Stimulated activated naive CD4-positive, alpha-beta T cell treated with Interleukin-2 at 50 U/mL for 16 hours (primary cell): Measurements from ENCODE around the gene STARD3.
A peak's percentile ranks its signal among the peaks of the same experiment; 100 is the strongest.

Source experiments
- DNase-seq: peaks from one replicate; lab custom pipeline; 2025; lab: John Stamatoyannopoulos, UW

STARD3 gene

GRCh38 chr17:39639043-39639442, 2.1 kb downstream of the STARD3 start:
- DNase-seq = no peak

- no peak for DNase-seq
Measured at GRCh38 chr17:39639566-39640458, 2.9 kb downstream of the STARD3 start.

GRCh38 chr17:39640591-39641031, 3.7 kb downstream of the STARD3 start:
- DNase-seq = no peak

- DNase-seq = no peak
Measured at GRCh38 chr17:39641097-39641496, 4.2 kb downstream of the STARD3 start.

GRCh38 chr17:39641883-39642282, 4.9 kb downstream of the STARD3 start:
- DNase-seq = no peak

- no peak for DNase-seq
Measured at GRCh38 chr17:39642291-39643074, 5.5 kb downstream of the STARD3 start.

- no peak for DNase-seq
Measured at GRCh38 chr17:39643271-39643670, 6.3 kb downstream of the STARD3 start.

GRCh38 chr17:39647256-39647655, 10.3 kb downstream of the STARD3 start:
- no peak for DNase-seq

- DNase-seq = no peak
Measured at GRCh38 chr17:39648616-39649366, 11.8 kb downstream of the STARD3 start.

GRCh38 chr17:39650121-39650579, 13.2 kb downstream of the STARD3 start:
- no peak for DNase-seq

GRCh38 chr17:39651923-39652586, 15.1 kb downstream of the STARD3 start:
- no peak for DNase-seq

GRCh38 chr17:39652587-39653315, 15.8 kb downstream of the STARD3 start:
- no peak for DNase-seq

- DNase-seq = no peak
Measured at GRCh38 chr17:39653316-39653661, 16.3 kb downstream of the STARD3 start.

GRCh38 chr17:39653662-39654331, 16.9 kb downstream of the STARD3 start:
- peak; percentile 67 for DNase-seq

- DNase-seq = no peak
Measured at GRCh38 chr17:39655105-39655504, 18.2 kb downstream of the STARD3 start.

- DNase-seq = no peak
Measured at GRCh38 chr17:39658346-39658745, 21.4 kb downstream of the STARD3 start.

- DNase-seq = no peak
Measured at GRCh38 chr17:39658760-39659159, 21.8 kb downstream of the STARD3 start.

GRCh38 chr17:39659279-39660010, 22.5 kb downstream of the STARD3 start:
- no peak for DNase-seq

- DNase-seq = no peak
Measured at GRCh38 chr17:39660011-39660360, 23.0 kb downstream of the STARD3 start.
